ENCODE data around the gene PHLPP1. TPM values are rescaled to one million over a fixed set of nuclear protein-coding genes. Genes with fewer than 3 reads are reported as not detected.

PHLPP1 gene
- total RNA-seq, 1 donor from 2014 or later = 13.3 TPM

DNA sequence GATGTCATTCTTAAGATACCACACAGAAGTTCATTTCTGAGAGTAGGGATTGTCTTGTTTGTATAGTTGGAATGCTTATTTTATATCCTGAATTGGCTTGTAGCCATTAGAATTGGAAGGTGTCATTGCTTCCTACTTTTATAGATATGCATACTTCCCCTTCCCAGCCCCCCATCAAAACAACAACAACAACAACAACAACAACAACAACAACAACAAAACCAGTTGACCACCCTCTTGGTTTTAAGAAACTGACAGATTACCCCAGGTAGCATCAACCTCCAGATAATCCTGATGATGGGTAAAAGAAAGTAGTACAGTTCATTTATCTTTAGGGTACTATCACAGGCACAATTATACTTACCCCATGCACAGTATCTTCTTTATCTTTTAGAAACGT, 20.0 kb downstream of the PHLPP1 start:
- Mint-ChIP-seq H3K9me3 (ENCODE audit: unreplicated experiment) (peaks cover 8% of the 10 kb centered on the region), H3K27ac (ENCODE audit: unreplicated experiment) (no peak overlapping the region), H3K4me1 (ENCODE audit: low read depth, unreplicated experiment) (peaks cover 13% of the 10 kb centered on the region), H3K27me3 (ENCODE audit: low read depth, unreplicated experiment) (no peaks in the 10 kb centered on the region), H3K36me3 (ENCODE audit: low read depth, unreplicated experiment) (peaks cover 3% of the 10 kb centered on the region), H3K4me3 (ENCODE audit: unreplicated experiment) (no peak overlapping the region)
- Histone ChIP-seq H3K4me1 (ENCODE audit: insufficient read depth, low read length) (no peaks in the 10 kb centered on the region), H3K9ac (ENCODE audit: low read length) (no peak overlapping the region), H3K9me3 (ENCODE audit: insufficient read depth, low read depth, low read length) (peaks cover 7% of the 10 kb centered on the region), H3K27me3 (ENCODE audit: insufficient read depth, low read length) (no peaks in the 10 kb centered on the region), H4K20me1 (ENCODE audit: insufficient read depth, low read length) (peaks cover 12% of the 10 kb centered on the region), H3K4me3 (ENCODE audit: insufficient read depth, low read depth, low read length) (no peak overlapping the region), H3K27ac (ENCODE audit: low read depth, low read length) (no peak overlapping the region), H3K36me3 (ENCODE audit: insufficient read depth, low read length) (no peaks in the 10 kb centered on the region), H3K4me2 (ENCODE audit: low read length) (no peak overlapping the region), H3K79me2 (ENCODE audit: insufficient read depth, low read length) (peaks cover 61% of the 10 kb centered on the region), H2AFZ (ENCODE audit: low read depth, low read length) (no peak overlapping the region)
- FAIRE-seq = no peak
- DNase-seq (ENCODE audit: low read depth) = no peak
- no peak for TF ChIP-seq EZH2 (IDR thresholded peaks at IDR 0.05; ENCODE audit: insufficient read depth, low read length)
- TF ChIP-seq, protein P1, sequence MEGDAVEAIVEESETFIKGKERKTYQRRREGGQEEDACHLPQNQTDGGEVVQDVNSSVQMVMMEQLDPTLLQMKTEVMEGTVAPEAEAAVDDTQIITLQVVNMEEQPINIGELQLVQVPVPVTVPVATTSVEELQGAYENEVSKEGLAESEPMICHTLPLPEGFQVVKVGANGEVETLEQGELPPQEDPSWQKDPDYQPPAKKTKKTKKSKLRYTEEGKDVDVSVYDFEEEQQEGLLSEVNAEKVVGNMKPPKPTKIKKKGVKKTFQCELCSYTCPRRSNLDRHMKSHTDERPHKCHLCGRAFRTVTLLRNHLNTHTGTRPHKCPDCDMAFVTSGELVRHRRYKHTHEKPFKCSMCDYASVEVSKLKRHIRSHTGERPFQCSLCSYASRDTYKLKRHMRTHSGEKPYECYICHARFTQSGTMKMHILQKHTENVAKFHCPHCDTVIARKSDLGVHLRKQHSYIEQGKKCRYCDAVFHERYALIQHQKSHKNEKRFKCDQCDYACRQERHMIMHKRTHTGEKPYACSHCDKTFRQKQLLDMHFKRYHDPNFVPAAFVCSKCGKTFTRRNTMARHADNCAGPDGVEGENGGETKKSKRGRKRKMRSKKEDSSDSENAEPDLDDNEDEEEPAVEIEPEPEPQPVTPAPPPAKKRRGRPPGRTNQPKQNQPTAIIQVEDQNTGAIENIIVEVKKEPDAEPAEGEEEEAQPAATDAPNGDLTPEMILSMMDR (IDR thresholded peaks at IDR 0.05; ENCODE audit: insufficient read depth, low read depth, low read length) = no peak

DNA sequence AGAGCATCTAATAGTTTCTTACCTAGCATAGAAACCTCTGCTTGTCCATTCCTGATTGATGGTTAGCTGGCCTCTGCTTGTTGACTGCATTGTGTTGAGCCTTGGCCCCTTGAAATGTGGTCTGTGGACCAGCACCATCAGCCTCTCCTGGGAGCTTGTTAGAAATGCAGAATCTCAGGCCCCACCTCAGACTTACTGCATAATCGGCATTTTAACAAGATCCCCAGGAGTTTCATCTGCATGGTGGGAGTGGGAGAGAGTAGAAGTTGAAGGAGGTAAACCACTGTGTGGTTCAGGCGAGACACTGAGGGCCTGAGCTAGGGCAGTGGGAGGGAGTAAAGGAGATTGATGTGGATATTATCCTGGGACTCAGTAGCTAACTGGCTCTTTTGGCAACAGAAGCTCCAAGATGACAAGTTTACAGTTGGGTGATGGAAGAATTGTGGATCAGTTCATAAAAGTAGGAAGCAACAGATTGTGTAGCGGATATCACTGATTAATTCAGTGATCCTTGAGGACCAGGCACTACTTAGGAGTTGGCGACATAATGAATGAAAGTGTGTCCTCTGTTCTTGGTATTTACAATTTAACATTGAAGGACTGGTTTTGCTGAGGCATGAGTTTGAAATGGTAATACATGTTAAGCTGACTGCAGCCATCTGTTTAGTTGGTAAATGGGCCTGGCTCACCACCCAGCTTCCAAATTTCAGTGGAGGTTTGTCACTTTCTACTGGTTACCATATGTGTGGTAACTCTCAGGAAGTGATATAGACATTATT, 20.9 kb downstream of the PHLPP1 start:
- no peak for TF ChIP-seq EZH2 (IDR thresholded peaks at IDR 0.05; ENCODE audit: insufficient read depth, low read length)
- TF ChIP-seq, protein P1 (IDR thresholded peaks at IDR 0.05; ENCODE audit: insufficient read depth, low read depth, low read length) = no peak

More for the DNA sequence above, 20.9 kb downstream of the PHLPP1 start:
- no peak overlapping the region for H3K4me3 Mint-ChIP-seq (ENCODE audit: unreplicated experiment)
- Histone ChIP-seq H3K9me3 (ENCODE audit: insufficient read depth, low read depth, low read length) (peaks cover 7% of the 10 kb centered on the region), H3K9ac (ENCODE audit: low read length) (no peak overlapping the region), H3K4me2 (ENCODE audit: low read length) (no peak overlapping the region), H3K27ac (ENCODE audit: low read depth, low read length) (no peak overlapping the region), H3K36me3 (ENCODE audit: insufficient read depth, low read length) (no peaks in the 10 kb centered on the region), H3K4me1 (ENCODE audit: insufficient read depth, low read length) (no peaks in the 10 kb centered on the region), H4K20me1 (ENCODE audit: insufficient read depth, low read length) (peaks cover 12% of the 10 kb centered on the region), H3K4me3 (ENCODE audit: insufficient read depth, low read depth, low read length) (no peak overlapping the region), H2AFZ (ENCODE audit: low read depth, low read length) (no peak overlapping the region), H3K79me2 (ENCODE audit: insufficient read depth, low read length) (peaks cover 62% of the 10 kb centered on the region), H3K27me3 (ENCODE audit: insufficient read depth, low read length) (no peaks in the 10 kb centered on the region)
- H3K4me1 Mint-ChIP-seq (ENCODE audit: low read depth, unreplicated experiment) = peaks cover 17% of the 10 kb centered on the region
- FAIRE-seq (no peak), DNase-seq (ENCODE audit: low read depth) (no peak)
- H3K9me3 Mint-ChIP-seq (ENCODE audit: unreplicated experiment) = peaks cover 8% of the 10 kb centered on the region
- H3K27me3 Mint-ChIP-seq (ENCODE audit: low read depth, unreplicated experiment) = no peaks in the 10 kb centered on the region
- peaks cover 3% of the 10 kb centered on the region for H3K36me3 Mint-ChIP-seq (ENCODE audit: low read depth, unreplicated experiment)
- H3K27ac Mint-ChIP-seq (ENCODE audit: unreplicated experiment) = peak overlapping the region; percentile 62

All from astrocyte (in vitro differentiated cells and primary cell).